HUES6 (cell line): ENCODE measurements around the gene SAA1.

ENCODE experiments used
- H3K27ac ChIP-seq: 2 replicates; pipeline ENCODE4 v1.7.0; 2013; ENCODE audit warnings: low read depth, mild to moderate bottlenecking, low read length, inconsistent platforms
- H3K27me3 ChIP-seq: 2 replicates; pipeline ENCODE4 v1.6.1; 2013; ENCODE audit warnings: low read length; ENCODE audit not compliant: control insufficient read depth, insufficient read depth
- H3K36me3 ChIP-seq: 2 replicates; pipeline ENCODE4 v1.6.1; 2013; ENCODE audit warnings: low read length; ENCODE audit not compliant: control insufficient read depth, insufficient read depth
- H3K4me1 ChIP-seq: 2 replicates; pipeline ENCODE4 v1.6.1; 2013; ENCODE audit warnings: low read length; ENCODE audit not compliant: control insufficient read depth, insufficient read depth
- H3K4me3 ChIP-seq: 2 replicates; pipeline ENCODE4 v1.5.1; 2013; ENCODE audit warnings: low read depth, low read length
- H3K9ac ChIP-seq: one replicate; pipeline ENCODE4 v1.6.1; 2013; ENCODE audit warnings: mild to moderate bottlenecking, low read length
- H3K9me3 ChIP-seq: 2 replicates; pipeline ENCODE4 v1.6.1; 2013; ENCODE audit warnings: low read depth, low read length; ENCODE audit not compliant: control insufficient read depth, insufficient read depth

SAA1 gene

GRCh38 chr11:18265949-18266348, at the start of gene SAA1:
TSS of gene SAA1 (plus strand) at chr11:18266264. CDS start at chr11:18266888, 624 bp downstream.
- Histone ChIP-seq H3K4me1 (0 out of 2 replicates have a peak, but pooled peaks cover 5% of the 10 kb centered on the region), H3K9me3 (no peaks in the 10 kb centered on the region), H3K36me3 (no peaks in the 10 kb centered on the region), H3K27me3 (no peaks in the 10 kb centered on the region), H3K27ac (no peak within 1 kb of the TSS), H3K9ac (no peak within 1 kb of the TSS), H3K4me3 (no peak within 1 kb of the TSS)

- Histone ChIP-seq H3K36me3 (no peaks in the 10 kb centered on the region), H3K4me1 (no peaks in the 10 kb centered on the region), H3K27me3 (no peaks in the 10 kb centered on the region), H3K9me3 (no peaks in the 10 kb centered on the region), H3K4me3 (no peak overlapping the region), H3K9ac (no peak overlapping the region), H3K27ac (no peak overlapping the region)
Observed at GRCh38 chr11:18221274-18221876, 44.7 kb upstream of the SAA1 start.

- Histone ChIP-seq H3K4me1 (no peaks in the 10 kb centered on the region), H3K4me3 (no peak overlapping the region), H3K27me3 (no peaks in the 10 kb centered on the region), H3K36me3 (no peaks in the 10 kb centered on the region), H3K9ac (no peak overlapping the region), H3K9me3 (no peaks in the 10 kb centered on the region), H3K27ac (no peak overlapping the region)
Observed at GRCh38 chr11:18222814-18223421, 43.1 kb upstream of the SAA1 start.

DNA sequence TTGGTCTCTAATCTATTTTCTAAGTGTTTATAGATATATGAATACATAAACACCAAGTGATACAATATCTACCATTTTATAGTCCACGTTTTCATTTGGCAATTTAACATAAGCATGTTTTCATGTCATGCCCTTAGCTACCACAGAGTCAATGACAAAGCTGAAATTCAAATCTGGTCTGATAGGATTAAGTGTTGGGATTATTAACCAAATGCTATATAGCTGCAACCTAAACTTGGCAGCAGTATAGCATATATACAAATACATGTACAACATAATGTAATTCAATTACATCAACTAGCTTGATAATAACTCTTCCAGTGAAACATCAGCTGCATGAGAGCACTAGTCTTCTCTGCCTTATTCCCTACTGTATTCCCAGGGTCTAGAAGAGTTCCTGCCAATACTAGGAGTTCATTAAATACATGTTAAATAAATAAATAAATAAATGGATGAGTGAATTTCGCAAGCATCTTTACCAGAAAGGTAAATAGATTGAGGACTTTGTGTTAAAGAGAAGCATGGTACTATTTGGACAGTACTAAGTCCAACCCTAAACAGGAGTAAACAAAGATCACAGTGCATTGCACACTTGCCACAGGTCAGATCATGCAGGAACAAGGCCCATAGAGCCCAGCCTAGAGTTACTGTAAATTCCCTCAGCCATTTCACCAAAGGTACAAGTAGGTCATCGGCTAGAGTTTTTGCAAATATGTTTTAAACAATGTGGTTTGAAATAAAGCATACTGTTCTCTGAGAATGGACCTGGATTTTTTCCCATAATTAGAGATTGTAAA, 42.3 kb upstream of the SAA1 start:
- no peak overlapping the region for H3K27ac ChIP-seq
- H3K9me3 ChIP-seq, result no peaks in the 10 kb centered on the region
- no peaks in the 10 kb centered on the region for H3K36me3 ChIP-seq
- H3K4me1 ChIP-seq, result no peaks in the 10 kb centered on the region
- H3K9ac ChIP-seq, result no peak overlapping the region
- no peak overlapping the region for H3K4me3 ChIP-seq
- no peaks in the 10 kb centered on the region for H3K27me3 ChIP-seq

DNA sequence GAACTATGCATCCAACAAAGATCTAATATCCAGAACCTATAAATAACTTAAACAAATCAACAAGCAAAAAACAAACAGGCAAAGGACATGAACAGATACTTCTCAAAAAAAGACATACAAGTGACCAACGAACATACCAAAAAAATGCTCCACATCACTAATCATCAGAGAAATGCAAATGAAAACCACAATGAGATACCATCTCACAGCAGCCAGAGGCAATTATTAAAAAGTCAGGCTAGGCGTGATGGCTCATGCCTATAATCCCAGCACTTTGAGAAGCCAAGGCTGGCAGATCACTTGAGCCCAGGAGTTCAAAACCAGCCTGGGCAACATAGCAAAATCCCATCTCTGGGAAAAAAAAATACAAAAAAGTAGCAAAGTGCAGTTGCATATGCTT, 40.2 kb upstream of the SAA1 start:
- no peaks in the 10 kb centered on the region for H3K4me1 ChIP-seq
- no peak overlapping the region for H3K27ac ChIP-seq
- no peak overlapping the region for H3K9ac ChIP-seq
- no peaks in the 10 kb centered on the region for H3K9me3 ChIP-seq
- H3K27me3 ChIP-seq, result no peaks in the 10 kb centered on the region
- H3K4me3 ChIP-seq, result no peak overlapping the region
- H3K36me3 ChIP-seq, result no peaks in the 10 kb centered on the region

DNA sequence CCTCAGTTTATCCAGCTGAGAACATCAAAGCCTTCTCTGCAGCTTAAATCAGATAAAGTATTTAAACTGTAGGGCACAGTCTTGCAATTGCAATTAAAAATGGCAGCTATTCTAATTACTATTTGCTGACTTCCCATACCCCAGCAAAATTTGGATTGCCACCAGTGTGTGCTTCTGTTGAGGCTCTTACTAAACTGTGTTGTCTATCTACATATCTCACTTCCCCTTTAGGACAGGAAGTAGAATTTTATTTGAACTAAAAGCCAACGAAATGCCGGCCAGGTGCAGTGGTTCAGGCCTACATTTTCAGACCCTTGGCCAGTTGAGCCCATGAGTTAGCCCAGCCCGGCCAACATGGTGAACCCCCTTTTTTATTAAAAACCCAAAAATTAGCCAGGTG, 36.6 kb upstream of the SAA1 start:
- Histone ChIP-seq H3K27me3 (no peaks in the 10 kb centered on the region), H3K9me3 (no peaks in the 10 kb centered on the region), H3K4me3 (no peak overlapping the region), H3K4me1 (no peaks in the 10 kb centered on the region), H3K9ac (no peak overlapping the region), H3K27ac (no peak overlapping the region), H3K36me3 (no peaks in the 10 kb centered on the region)

- no peak overlapping the region for H3K4me3 ChIP-seq
- H3K27ac ChIP-seq, result no peak overlapping the region
- H3K36me3 ChIP-seq, result no peaks in the 10 kb centered on the region
- no peak overlapping the region for H3K9ac ChIP-seq
- no peaks in the 10 kb centered on the region for H3K4me1 ChIP-seq
- H3K27me3 ChIP-seq, result no peaks in the 10 kb centered on the region
- H3K9me3 ChIP-seq, result no peaks in the 10 kb centered on the region
Observed at GRCh38 chr11:18230859-18231258, 35.2 kb upstream of the SAA1 start.

DNA sequence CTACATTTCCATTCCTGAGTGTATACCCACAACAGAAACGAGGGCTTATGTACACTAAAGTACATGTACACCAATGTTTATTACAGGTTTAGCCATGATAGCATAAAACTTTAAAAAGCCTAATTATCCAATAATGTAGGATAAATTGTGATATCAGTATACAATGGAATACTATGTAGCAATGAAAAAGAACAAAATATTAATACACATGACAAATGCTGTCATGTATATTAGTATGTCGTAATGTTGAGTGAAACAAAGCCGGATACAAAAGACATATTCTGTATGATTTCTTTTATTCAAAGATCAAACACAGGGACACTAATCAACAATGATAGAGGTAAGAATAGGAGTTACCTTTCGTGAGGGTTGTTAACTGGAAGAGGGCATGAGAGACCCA, 32.2 kb upstream of the SAA1 start:
- peaks cover 3% of the 10 kb centered on the region; the same call in 1 of the 2 replicates for H3K27me3 ChIP-seq
- no peak overlapping the region for H3K27ac ChIP-seq
- H3K4me1 ChIP-seq, result no peaks in the 10 kb centered on the region
- no peaks in the 10 kb centered on the region for H3K9me3 ChIP-seq
- H3K36me3 ChIP-seq, result no peaks in the 10 kb centered on the region
- H3K9ac ChIP-seq, result no peak overlapping the region
- no peak overlapping the region for H3K4me3 ChIP-seq

GRCh38 chr11:18235394-18236334, 30.4 kb upstream of the SAA1 start:
- Histone ChIP-seq H3K4me1 (no peaks in the 10 kb centered on the region), H3K36me3 (no peaks in the 10 kb centered on the region), H3K4me3 (no peak overlapping the region), H3K9ac (no peak overlapping the region), H3K9me3 (no peaks in the 10 kb centered on the region), H3K27ac (no peak overlapping the region), H3K27me3 (peaks cover 3% of the 10 kb centered on the region; the same call in 1 of the 2 replicates)

- Histone ChIP-seq H3K27me3 (peaks cover 3% of the 10 kb centered on the region; the same call in 1 of the 2 replicates), H3K36me3 (no peaks in the 10 kb centered on the region), H3K4me3 (no peak within 1 kb of the TSS), H3K9me3 (no peaks in the 10 kb centered on the region), H3K4me1 (no peaks in the 10 kb centered on the region), H3K9ac (no peak within 1 kb of the TSS), H3K27ac (no peak within 1 kb of the TSS)
Observed at GRCh38 chr11:18236664-18237356, 29.3 kb upstream of the SAA1 start, which contains the start of gene SAA4. TSS of gene SAA4 (minus strand) at chr11:18236802. CDS start at chr11:18235926, 876 bp downstream.
